NCI-H128 (cell line): ENCODE data around the gene CKS2.

Experiments used
- DNase-seq: peaks from one replicate; lab custom pipeline; 2025; ENCODE audit not compliant: unreplicated experiment; lab: John Stamatoyannopoulos, UW

The CKS2 gene

GRCh38 chr9:89363921-89364665, 53.1 kb downstream of the CKS2 start:
- no peak for DNase-seq

DNA sequence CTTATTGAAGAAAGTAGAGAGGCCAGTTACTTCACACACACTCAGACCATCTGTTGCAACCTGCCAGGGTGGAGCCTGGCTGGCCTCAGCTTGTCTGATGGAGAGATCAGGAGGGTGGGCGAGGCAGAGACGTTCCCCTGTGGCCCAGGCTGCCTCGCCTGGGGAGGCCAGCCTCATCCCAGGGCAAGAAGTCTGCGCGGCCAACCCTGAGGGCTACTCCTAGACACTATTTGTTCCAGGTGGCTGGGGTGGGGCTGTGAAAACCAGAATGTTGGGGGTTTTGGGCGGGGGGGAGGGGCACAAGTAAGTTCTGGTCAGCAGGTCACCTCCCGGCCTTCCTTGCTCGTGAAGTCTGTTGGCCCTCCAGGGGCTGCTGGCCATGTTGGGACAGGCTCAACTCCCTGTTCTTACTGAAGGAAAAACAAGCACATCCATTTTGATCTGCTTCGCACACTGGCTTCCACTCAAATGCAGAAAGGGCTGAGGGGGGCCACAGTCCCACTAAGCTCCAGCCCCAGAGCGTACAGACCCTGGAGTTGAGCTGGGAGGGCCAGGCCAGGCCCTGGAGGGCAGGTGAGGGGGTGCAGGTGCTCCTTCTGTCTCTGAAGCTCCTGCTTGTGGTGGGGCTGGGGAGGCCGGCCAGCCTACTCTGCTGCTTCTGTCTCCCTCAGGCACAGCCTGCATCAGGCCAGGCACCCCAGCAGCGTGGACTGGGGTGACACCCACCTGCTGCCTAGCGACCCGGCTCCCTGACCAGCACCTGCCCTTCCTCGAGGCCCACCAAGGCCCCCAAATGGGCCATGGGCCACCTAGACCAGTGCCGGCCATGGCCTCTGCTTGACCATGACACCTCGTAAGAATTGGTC, 53.9 kb downstream of the CKS2 start:
- DNase-seq: no peak

- DNase-seq: no peak
Measured at GRCh38 chr9:89365532-89365912, 54.5 kb downstream of the CKS2 start.
